Cardiac muscle cell (in vitro differentiated cells and primary cell): ENCODE measurements around the gene TXNRD2. TPM values are rescaled to one million over a fixed set of nuclear protein-coding genes. Genes with fewer than 3 reads are reported as not detected.
A peak's percentile ranks its signal among the peaks of the same experiment; 100 is the strongest.

ENCODE experiments used
- DNase-seq, 2 donors: peaks; one replicate each; pipeline versions ENCODE4 v3.0.0 to v3.0.0-alpha.2; 2010 to 2017; ENCODE audit warnings: low read depth in 1 of 2, low spot score in 1 of 2
- H3K27ac ChIP-seq: fragments of 200-600 bp; sonication (generic); 2 replicates; pipeline ENCODE4 v1.5.1; 2016
- H3K27me3 ChIP-seq: fragments of 200-600 bp; sonication (generic); 2 replicates; pipeline ENCODE4 v1.6.0; 2016; ENCODE audit warnings: control low read depth
- H3K36me3 ChIP-seq: fragments of 200-600 bp; sonication (generic); 2 replicates; pipeline ENCODE4 v1.5.1; 2016; ENCODE audit warnings: control low read depth
- H3K4me1 ChIP-seq: fragments of 200-600 bp; sonication (generic); 2 replicates; pipeline ENCODE4 v1.8.1; 2017; ENCODE audit warnings: low read depth, mild to moderate bottlenecking, mixed run types
- H3K4me3 ChIP-seq: fragments of 200-600 bp; sonication (generic); 2 replicates; pipeline ENCODE4 v1.5.1; 2016; ENCODE audit warnings: mild to moderate bottlenecking
- H3K9me3 ChIP-seq: fragments of 200-600 bp; sonication (generic); 2 replicates; pipeline ENCODE4 v1.5.1; 2017; ENCODE audit warnings: low read depth, mild to moderate bottlenecking, control low read depth
- CTCF ChIP-seq: IDR thresholded peaks from 2 replicates; pipeline ENCODE4 v1.5.1; 2012; ENCODE audit warnings: low read depth, mild to moderate bottlenecking, low read length
- polyA plus RNA-seq: library from polyadenylated mRNA; unstranded; fragments of >200 nt; fragmentation: Nextera tagmentation; extraction: Ambion mirVana; gene quantifications from 2 replicates; pipeline ENCODE4 v1.2.1, GENCODE V29; 2016
- total RNA-seq: library from RNA; depleted of rRNA; stranded (reverse); fragments of >200 nt; gene quantifications from 2 replicates; pipeline ENCODE4 v1.2.3, GENCODE V29; 2016

TXNRD2 gene
- total and polyA plus RNA-seq, 2 experiments from 2014 or later = 15.6 to 21.2 TPM

GRCh38 chr22:19962246-19962908 lies 20.8 kb upstream of the TXNRD2 start:
- Histone ChIP-seq H3K27me3 (no peaks in the 10 kb centered on the region), H3K4me1 (peaks cover 11% of the 10 kb centered on the region), H3K9me3 (no peaks in the 10 kb centered on the region), H3K4me3 (no peak overlapping the region), H3K36me3 (no peaks in the 10 kb centered on the region), H3K27ac (no peak overlapping the region)
- peak; percentile 83 to 89 for DNase-seq
- TF ChIP-seq CTCF = peak; percentile 64

GRCh38 chr22:19961868-19962245 lies 20.2 kb upstream of the TXNRD2 start:
- H3K4me1 ChIP-seq = peaks cover 11% of the 10 kb centered on the region
- no peaks in the 10 kb centered on the region for H3K36me3 ChIP-seq
- H3K27me3 ChIP-seq = no peaks in the 10 kb centered on the region
- H3K4me3 ChIP-seq = no peak overlapping the region
- H3K27ac ChIP-seq = no peak overlapping the region
- no peak for TF ChIP-seq CTCF
- H3K9me3 ChIP-seq = no peaks in the 10 kb centered on the region
- no peak for DNase-seq

GRCh38 chr22:19961201-19961580 lies 19.6 kb upstream of the TXNRD2 start:
- no peak for TF ChIP-seq CTCF
- Histone ChIP-seq H3K4me3 (no peak overlapping the region), H3K9me3 (no peaks in the 10 kb centered on the region), H3K27me3 (no peaks in the 10 kb centered on the region), H3K27ac (no peak overlapping the region), H3K36me3 (no peaks in the 10 kb centered on the region), H3K4me1 (peaks cover 11% of the 10 kb centered on the region)
- no peak for DNase-seq

- no peak for TF ChIP-seq CTCF
- no peaks in the 10 kb centered on the region for H3K9me3 ChIP-seq
- no peaks in the 10 kb centered on the region for H3K27me3 ChIP-seq
- H3K36me3 ChIP-seq = no peaks in the 10 kb centered on the region
- no peak overlapping the region for H3K27ac ChIP-seq
- peaks cover 11% of the 10 kb centered on the region for H3K4me1 ChIP-seq
- H3K4me3 ChIP-seq = no peak overlapping the region
- DNase-seq = no peak
Measured at GRCh38 chr22:19960491-19961200, 19.0 kb upstream of the TXNRD2 start.

- H3K27me3 ChIP-seq = no peaks in the 10 kb centered on the region
- peaks cover 11% of the 10 kb centered on the region for H3K4me1 ChIP-seq
- DNase-seq = no peak
- H3K27ac ChIP-seq = peak overlapping the region; percentile 27
- TF ChIP-seq CTCF = no peak
- no peak overlapping the region for H3K4me3 ChIP-seq
- H3K9me3 ChIP-seq = no peaks in the 10 kb centered on the region
- H3K36me3 ChIP-seq = no peaks in the 10 kb centered on the region
Measured at GRCh38 chr22:19959587-19960490, 18.2 kb upstream of the TXNRD2 start.
